Type B pancreatic cell (in vitro differentiated cells): ENCODE data around the gene AGTR1. TPM values are rescaled to one million over a fixed set of nuclear protein-coding genes. Genes with fewer than 3 reads are reported as not detected.
A peak's percentile ranks its signal among the peaks of the same experiment; 100 is the strongest.

Experiments
- DNase-seq: peaks from one replicate; pipeline ENCODE4 v3.0.0; 2021; ENCODE audit warnings: mixed read lengths; ENCODE audit not compliant: unreplicated experiment; ENCODE audit errors: extremely low spot score
- H3K27ac Mint-ChIP-seq: 2 replicates; pipeline ENCODE4 v1.8.0; 2021; ENCODE audit warnings: mild to moderate bottlenecking, mixed read lengths
- H3K27me3 Mint-ChIP-seq: 2 replicates; pipeline ENCODE4 v1.8.0; 2021; ENCODE audit warnings: mixed read lengths
- H3K36me3 Mint-ChIP-seq: 2 replicates; pipeline ENCODE4 v1.8.0; 2021; ENCODE audit warnings: mixed read lengths
- H3K4me1 Mint-ChIP-seq: one replicate; pipeline ENCODE4 v1.8.0; 2021; ENCODE audit warnings: mixed read lengths; ENCODE audit not compliant: unreplicated experiment
- H3K4me3 Mint-ChIP-seq: 2 replicates; pipeline ENCODE4 v1.8.0; 2021; ENCODE audit warnings: mild to moderate bottlenecking, mixed read lengths
- H3K9me3 Mint-ChIP-seq: 2 replicates; pipeline ENCODE4 v1.8.0; 2021; ENCODE audit warnings: mixed read lengths
- total RNA-seq: library from RNA; stranded (reverse); gene quantifications from 2 replicates; pipeline ENCODE4 v1.2.1, GENCODE V29; 2021; ENCODE audit warnings: low replicate concordance
- TF ChIP-seq, protein P1 (sequence below): fragments of 200-600 bp; sonication (generic); conservative IDR thresholded peaks from 2 replicates; pipeline ENCODE4 v1.5.0; 2021; ENCODE audit warnings: antibody characterized with exemption, mild to moderate bottlenecking

The AGTR1 gene
- total RNA-seq, 1 donor from 2014 or later = 2.4 TPM

DNA sequence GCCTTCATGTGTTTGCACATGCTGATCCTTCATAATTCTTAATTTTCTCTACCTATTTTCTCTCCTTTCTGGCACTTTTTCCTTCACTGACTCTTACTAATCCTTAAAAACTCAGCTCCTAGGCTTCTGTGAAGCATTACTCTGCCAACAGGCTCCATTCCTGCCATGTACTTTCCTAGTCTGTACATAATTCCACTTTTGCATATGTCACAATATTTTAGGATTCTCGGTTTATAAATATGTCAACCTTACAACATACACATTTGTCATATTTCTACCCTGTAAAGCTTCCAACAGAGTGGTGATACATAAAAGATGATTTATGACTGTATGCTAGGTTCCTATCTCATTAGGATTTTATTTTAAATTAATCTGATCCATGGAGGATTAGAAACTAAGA lies 38.2 kb upstream of the AGTR1 start:
- Mint-ChIP-seq H3K36me3 (no peaks in the 10 kb centered on the region), H3K4me1 (no peaks in the 10 kb centered on the region), H3K27ac (no peak overlapping the region), H3K27me3 (no peaks in the 10 kb centered on the region), H3K4me3 (no peak overlapping the region), H3K9me3 (no peaks in the 10 kb centered on the region)
- TF ChIP-seq, protein P1, sequence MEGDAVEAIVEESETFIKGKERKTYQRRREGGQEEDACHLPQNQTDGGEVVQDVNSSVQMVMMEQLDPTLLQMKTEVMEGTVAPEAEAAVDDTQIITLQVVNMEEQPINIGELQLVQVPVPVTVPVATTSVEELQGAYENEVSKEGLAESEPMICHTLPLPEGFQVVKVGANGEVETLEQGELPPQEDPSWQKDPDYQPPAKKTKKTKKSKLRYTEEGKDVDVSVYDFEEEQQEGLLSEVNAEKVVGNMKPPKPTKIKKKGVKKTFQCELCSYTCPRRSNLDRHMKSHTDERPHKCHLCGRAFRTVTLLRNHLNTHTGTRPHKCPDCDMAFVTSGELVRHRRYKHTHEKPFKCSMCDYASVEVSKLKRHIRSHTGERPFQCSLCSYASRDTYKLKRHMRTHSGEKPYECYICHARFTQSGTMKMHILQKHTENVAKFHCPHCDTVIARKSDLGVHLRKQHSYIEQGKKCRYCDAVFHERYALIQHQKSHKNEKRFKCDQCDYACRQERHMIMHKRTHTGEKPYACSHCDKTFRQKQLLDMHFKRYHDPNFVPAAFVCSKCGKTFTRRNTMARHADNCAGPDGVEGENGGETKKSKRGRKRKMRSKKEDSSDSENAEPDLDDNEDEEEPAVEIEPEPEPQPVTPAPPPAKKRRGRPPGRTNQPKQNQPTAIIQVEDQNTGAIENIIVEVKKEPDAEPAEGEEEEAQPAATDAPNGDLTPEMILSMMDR = no peak
- no peak for DNase-seq

DNA sequence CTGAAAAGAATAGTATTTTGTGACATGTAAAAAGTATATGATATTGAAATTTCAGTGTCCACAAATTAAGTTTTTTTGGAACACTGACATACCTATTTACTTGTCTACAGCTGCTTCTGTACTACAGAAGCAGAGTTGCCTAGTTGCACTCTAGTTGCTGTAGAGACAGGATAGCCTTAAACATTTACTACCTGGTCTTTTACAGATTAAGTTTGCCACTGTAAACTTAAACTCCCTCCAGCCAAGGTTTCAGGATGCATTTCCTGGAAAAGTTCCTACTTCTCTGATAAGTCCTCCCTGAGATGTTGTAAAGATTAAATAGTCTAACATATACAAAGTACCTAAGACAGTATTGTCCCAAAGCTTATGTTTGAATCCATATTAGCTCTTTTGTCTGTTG lies 17.4 kb upstream of the AGTR1 start:
- Mint-ChIP-seq H3K9me3 (no peaks in the 10 kb centered on the region), H3K4me3 (no peak overlapping the region), H3K4me1 (no peaks in the 10 kb centered on the region), H3K36me3 (no peaks in the 10 kb centered on the region), H3K27me3 (peaks cover 7% of the 10 kb centered on the region), H3K27ac (no peak overlapping the region)
- DNase-seq = no peak
- TF ChIP-seq, protein P1 = no peak

DNA sequence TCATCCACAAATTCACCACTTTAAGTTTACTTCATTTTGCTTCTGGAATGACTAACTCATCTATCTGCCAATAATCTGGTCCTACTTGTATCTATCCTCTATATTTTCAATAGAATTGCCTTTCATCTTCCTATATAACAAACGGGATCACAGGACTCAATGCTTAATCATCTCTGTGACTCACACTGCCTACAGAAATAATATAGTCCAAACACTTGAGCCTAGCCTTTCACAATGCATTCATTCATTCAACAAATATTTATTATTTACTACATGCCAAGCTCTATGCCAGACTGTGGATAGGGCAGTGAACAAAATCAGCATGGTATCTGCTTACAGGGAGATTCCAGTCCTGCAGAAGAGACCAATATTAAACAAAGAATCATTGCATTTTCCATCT lies 16.6 kb upstream of the AGTR1 start:
- TF ChIP-seq, protein P1 = no peak
- Mint-ChIP-seq H3K27ac (no peak overlapping the region), H3K9me3 (no peaks in the 10 kb centered on the region), H3K4me1 (no peaks in the 10 kb centered on the region), H3K4me3 (no peak overlapping the region), H3K36me3 (no peaks in the 10 kb centered on the region), H3K27me3 (peaks cover 7% of the 10 kb centered on the region)
- no peak for DNase-seq

DNA sequence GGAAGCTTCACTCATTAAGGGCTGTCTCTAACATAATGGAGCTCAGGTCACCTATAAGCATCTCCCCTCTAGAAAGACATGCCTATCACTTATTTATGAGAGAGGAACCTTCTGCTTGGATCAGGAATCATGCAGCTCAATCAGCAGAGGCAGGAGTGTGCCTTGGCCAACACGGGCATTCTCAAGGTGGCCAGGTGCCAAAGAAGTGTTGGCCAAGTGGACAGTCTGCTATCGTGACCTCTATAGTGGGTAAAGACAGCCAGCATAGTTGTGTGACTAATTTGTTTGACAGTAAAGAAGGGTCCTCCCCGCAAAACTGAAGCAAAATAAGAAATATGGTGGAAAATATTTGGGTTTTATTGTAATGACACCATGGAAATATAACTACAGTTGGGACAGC lies 14.7 kb upstream of the AGTR1 start:
- no peak overlapping the region for H3K27ac Mint-ChIP-seq
- H3K36me3 Mint-ChIP-seq = no peaks in the 10 kb centered on the region
- peaks cover 7% of the 10 kb centered on the region for H3K27me3 Mint-ChIP-seq
- TF ChIP-seq, protein P1 = no peak
- no peak for DNase-seq
- no peak overlapping the region for H3K4me3 Mint-ChIP-seq
- no peaks in the 10 kb centered on the region for H3K4me1 Mint-ChIP-seq
- H3K9me3 Mint-ChIP-seq = no peaks in the 10 kb centered on the region

DNA sequence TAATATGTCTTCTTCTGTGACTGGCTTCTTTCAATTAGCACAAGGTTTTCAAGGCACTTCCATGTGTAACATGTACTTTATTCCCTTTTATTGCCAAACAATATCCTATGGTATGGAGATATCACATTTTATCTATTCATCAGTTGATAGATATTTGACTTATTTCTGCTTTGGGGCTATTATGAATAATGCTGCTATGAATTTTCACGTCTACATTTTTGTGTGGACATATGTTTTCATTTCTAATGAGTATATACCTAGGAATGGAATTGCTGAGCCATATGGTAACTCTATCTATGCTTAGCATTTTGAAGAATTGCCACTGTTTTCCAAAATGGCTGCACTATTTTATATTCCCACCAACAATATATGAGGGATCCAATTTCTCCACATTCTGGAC lies 3.6 kb upstream of the AGTR1 start:
- TF ChIP-seq, protein P1 = no peak
- no peak overlapping the region for H3K27ac Mint-ChIP-seq

DNA sequence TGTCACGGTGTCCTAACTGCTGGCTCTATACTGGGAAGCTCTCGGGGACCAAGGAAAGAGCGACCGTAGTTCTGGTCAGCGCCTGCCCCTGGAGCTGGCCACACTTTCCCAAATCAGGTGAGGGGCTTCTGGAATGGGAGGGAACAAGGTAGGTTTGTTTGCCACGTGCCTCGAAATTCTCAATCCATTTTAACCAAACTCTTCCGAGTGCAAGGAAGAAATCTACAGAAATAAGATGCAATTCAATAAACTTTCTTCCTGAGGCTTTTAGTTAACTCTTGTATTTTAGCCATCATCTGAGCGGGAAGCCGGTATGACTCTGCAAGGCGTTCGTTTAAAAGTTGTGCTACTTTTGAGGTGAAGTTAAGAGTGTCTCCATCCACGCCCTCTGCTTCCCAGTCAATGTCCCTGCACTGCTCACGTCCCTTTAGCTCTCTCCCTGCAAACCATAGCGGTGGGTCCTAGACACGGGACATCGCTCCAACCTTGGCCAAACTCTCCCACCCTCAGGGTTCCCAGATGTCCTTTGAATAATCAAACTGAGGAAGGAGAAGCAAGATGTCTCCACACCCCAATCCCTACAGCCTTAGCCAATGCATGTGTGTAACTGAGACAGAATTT lies 597 bp downstream of the AGTR1 start:
- Mint-ChIP-seq H3K27ac (no peak overlapping the region), H3K27me3 (peaks cover 65% of the 10 kb centered on the region), H3K36me3 (no peaks in the 10 kb centered on the region), H3K9me3 (peaks cover 4% of the 10 kb centered on the region), H3K4me1 (no peaks in the 10 kb centered on the region), H3K4me3 (peak overlapping the region; percentile 85)
- no peak for DNase-seq
- TF ChIP-seq, protein P1 = no peak

More for the DNA sequence above, 3.6 kb upstream of the AGTR1 start:
- H3K27me3 Mint-ChIP-seq = peaks cover 46% of the 10 kb centered on the region
- DNase-seq = no peak
- H3K4me3 Mint-ChIP-seq = no peak overlapping the region
- no peaks in the 10 kb centered on the region for H3K36me3 Mint-ChIP-seq
- no peaks in the 10 kb centered on the region for H3K4me1 Mint-ChIP-seq
- H3K9me3 Mint-ChIP-seq = peaks cover 4% of the 10 kb centered on the region
